ENCODE data around the gene ADH7. TPM values are rescaled to one million over a fixed set of nuclear protein-coding genes. Genes with fewer than 3 reads are reported as not detected.

Gene ADH7
- total and polyA plus RNA-seq, 2 of the 8 experiments (the other 6 are each of a cell fraction or from before 2014, with no cell fraction given): not detected

DNA sequence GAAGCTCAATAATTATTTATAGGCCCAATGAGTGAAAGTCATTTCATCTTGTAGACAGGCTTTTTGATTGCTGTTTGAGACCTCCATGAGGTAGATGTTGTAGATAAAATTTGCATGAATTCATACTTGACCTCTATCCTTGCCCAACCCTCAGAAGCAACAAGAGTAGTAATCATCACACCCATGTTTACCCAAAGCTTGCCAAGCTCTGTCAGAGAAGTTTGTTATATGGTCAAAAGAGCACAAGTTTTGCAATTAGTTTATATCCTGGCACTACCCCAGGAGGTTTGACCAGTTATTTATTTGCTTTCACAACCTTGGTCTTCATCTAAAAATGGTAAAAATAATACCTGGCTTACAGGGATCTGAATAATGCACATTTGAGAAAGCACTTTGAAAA lies 20.7 kb downstream of the ADH7 start (continued):
- TF ChIP-seq JUND (IDR thresholded peaks at IDR 0.05; ENCODE audit: low read length): no peak
- no peak for TF ChIP-seq SRF (IDR thresholded peaks at IDR 0.05; ENCODE audit: low read depth, low read length)

All from H1 (cell line).